Measurements from ENCODE around the gene MCTP1. TPM values are rescaled to one million over a fixed set of nuclear protein-coding genes. Genes with fewer than 3 reads are reported as not detected.

Gene MCTP1
- total RNA-seq, 4 donors from 2014 or later: 3.3 to 31.4 (median 13.4) TPM

DNA sequence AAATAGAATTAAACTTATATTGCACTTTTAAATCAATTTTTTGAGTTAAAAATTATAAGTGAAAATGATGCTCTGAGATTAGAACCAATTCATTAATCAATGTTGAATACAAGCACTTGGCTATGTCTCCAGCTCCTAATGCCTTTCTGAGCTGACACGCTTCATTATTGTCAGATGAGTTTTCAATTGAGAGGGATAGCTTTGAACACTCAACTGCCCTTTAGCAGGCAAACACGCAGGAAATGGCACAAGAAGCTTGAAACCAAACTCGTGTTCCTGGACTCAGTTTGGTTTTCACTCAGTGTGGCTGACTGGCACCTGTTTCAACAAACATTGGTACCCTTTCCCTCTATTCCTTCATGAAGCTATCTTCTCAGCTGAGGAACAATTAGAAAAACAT, 109.8 kb downstream of the MCTP1 start:
- in situ Hi-C loops (cut with MboI; ENCODE audit: low pct_ligation_motif_present in 1 of 4, low pct_unique_long_range_greater_than_20kb in 1 of 4, low sequenced_read_pairs in 3 of 4) (no loop called here), intact Hi-C loops (cut with DNase I; ENCODE audit: low total_unique reads) (no loop called here)
- Histone ChIP-seq H3K27ac (no peak overlapping the region), H3K4me1 (no peaks in the 10 kb centered on the region), H3K27me3 (no peaks in the 10 kb centered on the region), H3K9me3 (no peaks in the 10 kb centered on the region), H3K4me3 (no peak overlapping the region), H3K36me3 (no peaks in the 10 kb centered on the region)
- DNase-seq: no peak
- TF ChIP-seq POLR2AphosphoS5 (IDR thresholded peaks at IDR 0.05): no peak
- no peak for TF ChIP-seq EP300 (IDR thresholded peaks at IDR 0.05; ENCODE audit: low read depth)
- TF ChIP-seq POLR2A (IDR thresholded peaks at IDR 0.05): no peak
- TF ChIP-seq, protein P1, sequence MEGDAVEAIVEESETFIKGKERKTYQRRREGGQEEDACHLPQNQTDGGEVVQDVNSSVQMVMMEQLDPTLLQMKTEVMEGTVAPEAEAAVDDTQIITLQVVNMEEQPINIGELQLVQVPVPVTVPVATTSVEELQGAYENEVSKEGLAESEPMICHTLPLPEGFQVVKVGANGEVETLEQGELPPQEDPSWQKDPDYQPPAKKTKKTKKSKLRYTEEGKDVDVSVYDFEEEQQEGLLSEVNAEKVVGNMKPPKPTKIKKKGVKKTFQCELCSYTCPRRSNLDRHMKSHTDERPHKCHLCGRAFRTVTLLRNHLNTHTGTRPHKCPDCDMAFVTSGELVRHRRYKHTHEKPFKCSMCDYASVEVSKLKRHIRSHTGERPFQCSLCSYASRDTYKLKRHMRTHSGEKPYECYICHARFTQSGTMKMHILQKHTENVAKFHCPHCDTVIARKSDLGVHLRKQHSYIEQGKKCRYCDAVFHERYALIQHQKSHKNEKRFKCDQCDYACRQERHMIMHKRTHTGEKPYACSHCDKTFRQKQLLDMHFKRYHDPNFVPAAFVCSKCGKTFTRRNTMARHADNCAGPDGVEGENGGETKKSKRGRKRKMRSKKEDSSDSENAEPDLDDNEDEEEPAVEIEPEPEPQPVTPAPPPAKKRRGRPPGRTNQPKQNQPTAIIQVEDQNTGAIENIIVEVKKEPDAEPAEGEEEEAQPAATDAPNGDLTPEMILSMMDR (IDR thresholded peaks at IDR 0.05): no peak
- WGBS, 2 donors (ENCODE audit: low coverage in 1 of 2): 55 to 81% methylated on average over 3 of the region's 3 CpGs

- no peak overlapping the region for H3K27ac ChIP-seq
- in situ Hi-C loops (cut with MboI; ENCODE audit: low pct_ligation_motif_present in 1 of 4, low pct_unique_long_range_greater_than_20kb in 1 of 4, low sequenced_read_pairs in 3 of 4) (no loop called here), intact Hi-C loops (cut with DNase I; ENCODE audit: low total_unique reads) (no loop called here)
- H3K36me3 ChIP-seq: no peaks in the 10 kb centered on the region
- no peaks in the 10 kb centered on the region for H3K9me3 ChIP-seq
- no peaks in the 10 kb centered on the region for H3K4me1 ChIP-seq
- H3K4me3 ChIP-seq: no peak overlapping the region
- TF ChIP-seq POLR2A (IDR thresholded peaks at IDR 0.05) (no peak), POLR2AphosphoS5 (IDR thresholded peaks at IDR 0.05) (no peak), EP300 (IDR thresholded peaks at IDR 0.05; ENCODE audit: low read depth) (no peak)
- TF ChIP-seq, protein P1 (IDR thresholded peaks at IDR 0.05): no peak
- no peak for DNase-seq
- no peaks in the 10 kb centered on the region for H3K27me3 ChIP-seq
Observed at GRCh38 chr5:95172659-95173058, 112.2 kb downstream of the MCTP1 start.

- DNase-seq: no peak
- Histone ChIP-seq H3K27ac (no peak overlapping the region), H3K9me3 (no peaks in the 10 kb centered on the region), H3K4me3 (no peak overlapping the region), H3K4me1 (peaks cover 0 to 4% (median 0%) of the 10 kb centered on the region in 4 donors), H3K36me3 (no peaks in the 10 kb centered on the region), H3K27me3 (no peaks in the 10 kb centered on the region)
- intact Hi-C loops (cut with DNase I; ENCODE audit: low total_unique reads): no loop called here
- 84 to 88% methylated on average over 2 of the region's 2 CpGs for WGBS, 2 donors (ENCODE audit: low coverage in 1 of 2)
- TF ChIP-seq EP300 (IDR thresholded peaks at IDR 0.05; ENCODE audit: low read depth) (no peak), POLR2AphosphoS5 (IDR thresholded peaks at IDR 0.05) (no peak), POLR2A (IDR thresholded peaks at IDR 0.05) (no peak)
- TF ChIP-seq, protein P1 (IDR thresholded peaks at IDR 0.05): no peak
- in situ Hi-C loops (cut with MboI; ENCODE audit: low pct_ligation_motif_present in 1 of 4, low pct_unique_long_range_greater_than_20kb in 1 of 4, low sequenced_read_pairs in 3 of 4): no loop called here
Observed at GRCh38 chr5:95164861-95165260, 120.0 kb downstream of the MCTP1 start.

GRCh38 chr5:95163079-95163478, 121.8 kb downstream of the MCTP1 start:
- in situ Hi-C loops (cut with MboI; ENCODE audit: low pct_ligation_motif_present in 1 of 4, low pct_unique_long_range_greater_than_20kb in 1 of 4, low sequenced_read_pairs in 3 of 4): no loop called here

More at GRCh38 chr5:95163079-95163478, 121.8 kb downstream of the MCTP1 start:
- H3K9me3 ChIP-seq: no peaks in the 10 kb centered on the region
- TF ChIP-seq, protein P1 (IDR thresholded peaks at IDR 0.05): no peak
- TF ChIP-seq EP300 (IDR thresholded peaks at IDR 0.05; ENCODE audit: low read depth) (no peak), POLR2A (IDR thresholded peaks at IDR 0.05) (no peak), POLR2AphosphoS5 (IDR thresholded peaks at IDR 0.05) (no peak)
- H3K27me3 ChIP-seq: no peaks in the 10 kb centered on the region
- H3K27ac ChIP-seq: no peak overlapping the region
- no peaks in the 10 kb centered on the region for H3K36me3 ChIP-seq
- H3K4me1 ChIP-seq: peaks cover 0 to 4% (median 0%) of the 10 kb centered on the region in 4 donors
- intact Hi-C loops (cut with DNase I; ENCODE audit: low total_unique reads): no loop called here
- no peak overlapping the region for H3K4me3 ChIP-seq
- DNase-seq: no peak

Data from transverse colon (tissue), 4 donors.